NCI-H146 treated with DMSO at 0.1 percent for 48 hours (cell line): ENCODE data around the gene TENM4.
A peak's percentile ranks its signal among the peaks of the same experiment; 100 is the strongest.

Experiments
- DNase-seq: peaks from one replicate; lab custom pipeline; 2025; ENCODE audit not compliant: unreplicated experiment; lab: John Stamatoyannopoulos, UW

Gene TENM4

DNA sequence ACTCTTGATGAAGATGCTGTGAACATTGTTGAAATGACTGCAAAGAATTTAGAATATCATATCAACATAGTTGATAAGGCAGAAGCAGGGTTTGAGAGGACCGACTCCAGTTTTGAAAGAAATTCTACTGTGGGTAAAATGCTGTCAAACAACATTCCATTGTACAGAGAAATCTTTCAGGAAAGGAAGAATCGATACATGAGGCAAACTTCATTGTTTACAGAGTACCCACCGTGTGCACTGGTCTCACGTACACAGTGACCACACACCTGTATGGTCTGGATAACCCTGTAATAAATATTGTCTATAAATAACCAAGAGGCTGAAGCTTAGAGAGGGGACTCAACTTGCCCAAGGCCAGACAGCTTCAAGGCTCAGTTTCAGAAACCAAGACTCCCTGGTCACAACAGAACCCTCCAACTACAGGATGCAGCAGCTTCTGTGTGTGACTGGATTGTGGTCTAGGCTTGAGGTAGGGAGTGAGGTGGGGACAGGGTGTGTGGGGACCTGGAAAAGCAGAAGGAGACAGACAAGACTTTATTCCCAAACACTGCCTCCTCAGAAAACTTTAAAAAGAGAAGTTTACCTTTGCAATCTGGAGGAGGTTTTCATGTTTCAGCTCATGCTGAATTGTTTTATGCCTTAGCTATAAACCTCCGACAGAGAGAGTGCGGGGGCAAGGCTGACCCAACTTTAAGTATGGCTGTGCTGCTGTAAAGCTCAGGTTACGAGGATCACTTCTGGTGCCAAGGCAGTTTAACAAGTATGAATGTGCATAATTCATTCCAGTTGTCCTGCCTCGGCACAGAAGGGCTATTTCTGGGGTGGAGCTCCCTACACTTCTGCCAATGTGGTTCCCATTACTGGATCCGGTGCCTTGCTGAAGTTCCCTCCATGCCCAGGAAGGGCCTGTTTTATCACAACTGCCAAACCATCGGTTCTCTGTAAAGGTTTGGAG, 493.6 kb downstream of the TENM4 start:
- DNase-seq = no peak

DNA sequence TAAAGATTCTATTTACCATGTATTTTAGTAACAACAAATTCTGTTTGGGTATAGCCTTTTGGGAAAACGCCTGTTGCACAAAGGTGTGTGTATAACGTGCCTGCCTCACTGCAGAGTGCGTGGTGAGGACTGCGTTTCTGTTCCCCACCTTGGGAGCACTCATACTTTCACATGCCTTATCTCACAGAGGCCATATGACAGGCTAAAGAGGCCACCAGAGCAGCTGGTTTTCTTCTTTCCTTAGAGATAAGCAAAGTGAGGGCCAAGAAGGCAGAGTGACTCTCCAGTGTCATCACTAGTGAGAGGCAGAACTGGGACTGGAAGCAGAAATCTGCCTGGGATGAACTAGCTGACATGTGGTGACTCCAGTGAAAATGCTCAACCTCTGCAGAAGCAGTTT, 497.0 kb downstream of the TENM4 start:
- DNase-seq = no peak

GRCh38 chr11:78943154-78943553, 497.7 kb downstream of the TENM4 start:
- DNase-seq = no peak

DNA sequence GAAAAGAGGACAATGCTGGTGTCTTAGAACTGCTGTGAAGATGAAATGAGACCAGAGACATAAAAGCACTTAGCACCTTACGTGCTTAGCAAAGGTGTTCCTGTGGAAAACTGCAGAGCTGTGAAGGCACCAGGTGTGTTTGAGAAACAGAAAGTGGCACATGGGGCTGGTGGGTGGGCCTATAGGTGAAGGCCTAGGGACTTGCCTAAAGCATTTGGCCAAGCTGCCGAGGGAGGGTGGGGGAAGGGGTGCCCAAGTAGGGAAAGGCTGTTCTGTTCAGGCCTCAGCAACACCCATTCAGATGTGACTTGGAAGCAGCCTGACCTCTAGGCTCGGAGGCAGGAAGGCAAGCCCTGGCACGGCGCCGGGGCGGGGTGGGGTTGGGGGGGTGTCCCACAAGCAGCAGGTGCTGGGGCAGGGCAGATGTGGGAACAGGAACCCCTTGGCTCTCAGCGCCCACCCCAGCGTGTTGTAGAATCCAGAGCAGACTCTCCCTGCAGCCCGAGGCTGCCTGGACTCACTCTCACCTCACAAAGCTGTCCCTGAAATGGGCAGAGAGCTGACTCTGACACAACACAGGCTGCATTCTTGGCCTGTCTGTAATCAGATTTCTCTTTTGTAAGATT, 499.5 kb downstream of the TENM4 start:
- DNase-seq = peak; percentile 57

GRCh38 chr11:78940500-78941225, 500.2 kb downstream of the TENM4 start:
- peak; percentile 91 for DNase-seq

GRCh38 chr11:78938971-78939370, 501.9 kb downstream of the TENM4 start:
- DNase-seq = no peak

DNA sequence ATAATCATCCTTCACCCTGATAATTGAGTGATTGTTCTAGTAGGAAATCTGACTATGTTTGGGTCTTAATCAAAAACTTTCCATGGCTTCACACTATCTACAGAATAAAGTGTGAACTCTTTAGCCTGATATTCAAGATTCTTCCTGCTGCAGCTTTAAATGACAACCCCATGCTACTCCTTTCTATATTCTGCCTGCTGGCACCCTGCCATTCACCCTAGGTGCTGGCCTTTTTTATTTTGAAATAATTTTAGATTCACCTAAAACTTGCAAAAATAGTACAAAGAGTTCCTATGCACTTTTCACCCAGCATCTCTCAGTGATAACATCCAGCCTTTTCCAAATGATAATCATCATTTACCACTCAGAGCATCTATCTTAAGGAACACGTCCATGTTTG, 502.8 kb downstream of the TENM4 start:
- no peak for DNase-seq

DNA sequence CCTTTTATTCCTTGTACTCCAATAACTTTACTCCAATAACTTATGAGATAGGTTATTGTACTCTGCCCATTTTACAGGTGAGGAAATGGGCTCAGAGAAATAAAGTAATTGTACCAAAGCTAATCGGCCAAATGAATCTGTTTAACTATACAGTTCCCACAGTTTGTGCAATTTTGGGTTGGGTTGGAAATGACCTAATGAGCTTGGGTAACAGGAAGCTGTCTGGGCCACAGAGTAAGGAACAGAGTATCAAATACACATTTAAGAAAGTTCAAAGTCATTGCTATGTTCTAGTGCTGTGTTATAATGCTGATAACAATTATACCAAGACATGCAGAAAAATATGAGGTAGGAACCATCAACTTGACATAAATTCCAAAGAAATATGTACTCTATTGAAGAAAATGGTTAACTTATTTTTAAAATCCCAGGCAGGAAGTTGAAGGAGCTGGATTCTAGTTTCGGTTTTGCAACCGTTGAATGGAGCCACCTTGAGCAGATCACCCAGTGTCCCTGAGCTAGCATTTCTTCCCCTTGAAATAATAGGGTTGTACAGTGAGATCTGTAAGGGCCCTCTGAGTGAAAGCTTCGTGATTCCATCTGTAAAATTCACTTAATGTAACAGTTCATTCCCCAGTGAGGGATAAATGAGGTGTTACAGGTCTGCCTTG, 505.3 kb downstream of the TENM4 start:
- no peak for DNase-seq

GRCh38 chr11:78933350-78933749, 507.5 kb downstream of the TENM4 start:
- no peak for DNase-seq

DNA sequence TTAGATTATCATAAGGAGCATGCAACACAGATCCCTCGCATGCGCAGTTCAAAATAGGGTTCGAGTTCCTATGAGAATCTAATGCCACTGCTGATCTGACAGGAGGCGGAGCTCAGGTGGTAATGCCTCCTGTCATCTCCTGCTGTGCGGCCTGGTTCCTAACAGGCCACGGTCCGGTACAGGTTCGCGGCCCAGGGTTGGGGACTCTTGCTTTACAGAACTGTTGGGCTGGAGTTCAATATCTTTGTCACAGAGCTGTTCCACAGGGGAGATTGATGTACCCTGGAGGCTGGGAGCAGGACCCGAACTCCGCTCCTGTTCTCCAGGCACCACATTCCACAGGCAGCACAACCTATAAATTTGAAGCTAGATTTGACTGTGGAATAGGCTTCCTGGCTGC, 508.1 kb downstream of the TENM4 start:
- no peak for DNase-seq

- no peak for DNase-seq
These were observed 508.9 kb downstream of the TENM4 start for GRCh38 chr11:78931891-78932290.

DNA sequence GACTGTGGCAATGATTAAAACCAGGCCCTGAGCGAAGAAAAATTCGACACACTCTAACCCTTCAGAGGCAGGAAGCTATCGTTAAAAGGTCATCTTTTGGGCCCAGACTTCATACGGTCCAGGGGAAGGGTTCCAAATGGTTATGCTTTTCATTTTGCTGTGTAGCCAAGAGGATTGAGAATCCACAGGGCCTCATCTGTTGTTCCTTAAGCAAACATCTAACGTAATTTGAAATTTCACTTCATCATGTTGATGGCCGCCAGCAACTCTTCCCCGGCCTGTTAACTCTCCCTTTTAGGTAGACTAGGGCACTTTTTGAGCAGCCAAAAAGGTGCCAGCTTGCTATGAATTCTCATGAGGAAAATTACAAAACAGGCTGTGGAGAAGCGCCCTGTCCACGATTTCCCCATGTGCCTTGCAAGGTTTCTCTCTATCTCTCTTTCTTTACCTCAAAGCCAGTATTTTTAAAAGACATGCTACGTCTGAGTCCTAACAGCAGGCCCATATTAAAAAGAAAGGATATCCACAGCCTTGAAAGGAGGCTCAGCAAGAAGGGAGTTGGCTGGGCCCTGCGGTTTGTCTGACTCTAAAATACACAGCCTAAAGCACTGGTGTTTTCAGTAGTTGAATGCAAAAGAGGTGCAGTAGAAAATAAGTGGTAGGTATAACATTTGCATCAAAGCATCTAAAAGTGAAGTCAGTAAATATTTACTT, 509.9 kb downstream of the TENM4 start:
- no peak for DNase-seq

- DNase-seq = no peak
These were observed 511.0 kb downstream of the TENM4 start for GRCh38 chr11:78929906-78930220.

DNA sequence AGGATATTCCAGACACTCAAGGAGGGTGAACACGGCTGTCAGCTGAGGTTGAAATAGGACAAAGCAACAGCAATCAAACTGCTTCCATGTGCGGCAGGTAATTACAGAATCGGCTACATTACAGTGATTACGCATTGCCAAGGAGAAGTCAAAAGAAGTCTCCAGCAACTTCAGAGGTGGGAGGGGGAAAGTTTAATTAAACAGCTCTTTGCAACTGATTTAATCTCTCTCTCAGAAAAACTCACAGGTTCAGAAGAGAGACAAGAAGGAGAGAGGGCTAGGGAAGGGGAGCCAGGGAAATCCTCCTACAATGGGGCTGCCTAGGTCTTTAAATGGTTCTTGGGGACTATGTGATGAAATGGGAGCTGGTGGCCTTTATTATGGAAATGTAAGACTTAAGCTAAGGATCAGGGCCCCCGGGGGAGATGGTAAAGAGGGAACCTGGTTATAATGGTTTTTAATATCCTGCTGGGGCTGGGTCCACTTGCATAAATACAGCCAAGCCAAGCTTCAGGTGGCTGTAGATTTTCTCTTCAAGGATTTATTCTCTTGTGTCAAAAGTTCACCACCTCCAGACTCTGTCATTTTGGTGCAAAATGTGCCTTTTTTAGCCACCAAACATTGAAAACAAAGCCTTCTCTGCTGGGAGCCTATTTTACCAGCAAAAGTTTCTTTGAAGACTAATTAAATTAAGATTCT, 511.5 kb downstream of the TENM4 start:
- DNase-seq = peak; percentile 22

DNA sequence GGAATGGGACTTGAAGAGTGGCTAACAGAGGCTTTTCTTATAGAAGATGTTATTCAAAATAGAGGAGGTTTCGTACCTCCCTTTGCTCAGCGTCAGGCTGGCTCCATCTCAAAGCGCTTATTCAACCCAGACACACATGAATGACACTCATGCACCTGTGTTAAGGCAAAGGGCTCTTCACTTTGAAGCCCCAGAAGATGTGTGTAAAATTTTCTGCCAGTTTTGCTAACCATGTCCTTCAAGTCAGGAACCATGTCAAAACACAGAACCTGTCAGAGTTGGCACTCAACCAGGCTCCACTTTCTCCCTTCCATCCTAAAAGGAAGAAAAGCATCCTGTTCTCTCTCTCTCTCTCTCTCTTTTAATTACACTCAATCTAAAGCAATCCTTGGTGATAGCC, 513.3 kb downstream of the TENM4 start:
- no peak for DNase-seq

DNA sequence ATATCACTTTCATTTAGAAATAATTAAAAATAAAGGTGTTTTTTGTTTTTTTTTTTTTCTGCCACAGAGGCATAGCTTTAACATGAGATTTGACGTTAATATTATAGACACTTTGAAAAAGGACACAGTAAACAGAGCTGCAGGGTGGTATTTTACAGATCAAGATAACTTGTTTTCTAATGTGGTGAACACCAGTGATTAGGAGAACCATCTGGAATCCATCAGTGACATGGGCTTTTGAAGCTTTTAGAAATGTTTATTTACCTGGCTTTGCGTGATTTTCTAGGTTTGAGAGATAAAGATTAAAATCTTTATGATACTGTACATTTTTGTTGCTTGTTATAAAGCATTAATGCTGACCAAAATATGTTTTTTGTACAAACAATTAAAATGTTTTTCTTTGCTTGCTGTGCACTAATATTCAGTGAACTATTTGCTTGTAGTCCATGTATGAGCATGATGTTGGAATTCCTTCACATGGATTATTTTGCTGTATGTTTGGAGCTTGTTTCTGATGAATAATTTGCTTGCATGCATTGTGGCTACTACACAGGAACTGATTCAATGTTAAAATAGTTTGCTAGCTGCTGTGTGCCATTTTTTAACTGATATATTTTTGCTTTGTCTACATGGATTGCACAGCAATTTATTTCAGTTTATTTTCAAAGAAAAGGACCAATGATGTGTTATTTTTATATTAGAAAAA, 514.0 kb downstream of the TENM4 start:
- DNase-seq = no peak

DNA sequence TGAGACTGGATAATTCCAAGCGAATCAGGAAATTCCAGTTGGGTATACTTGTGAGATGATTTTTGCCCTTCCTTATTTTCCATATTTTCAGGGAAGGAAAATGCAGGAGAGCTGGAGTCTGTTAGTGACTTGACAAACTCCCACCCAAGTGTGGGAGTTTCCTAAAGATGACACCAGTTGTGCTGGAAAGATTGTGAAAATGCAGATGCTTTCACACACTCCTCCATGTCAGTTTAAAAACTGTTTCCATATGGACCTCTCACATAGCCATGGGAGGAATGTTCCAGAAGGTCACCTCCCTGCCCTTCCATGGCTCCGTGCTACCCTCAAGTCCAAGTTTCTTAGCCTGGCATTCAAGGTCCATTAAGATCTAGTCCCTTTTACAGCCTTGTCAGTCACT, 515.4 kb downstream of the TENM4 start:
- DNase-seq = no peak

DNA sequence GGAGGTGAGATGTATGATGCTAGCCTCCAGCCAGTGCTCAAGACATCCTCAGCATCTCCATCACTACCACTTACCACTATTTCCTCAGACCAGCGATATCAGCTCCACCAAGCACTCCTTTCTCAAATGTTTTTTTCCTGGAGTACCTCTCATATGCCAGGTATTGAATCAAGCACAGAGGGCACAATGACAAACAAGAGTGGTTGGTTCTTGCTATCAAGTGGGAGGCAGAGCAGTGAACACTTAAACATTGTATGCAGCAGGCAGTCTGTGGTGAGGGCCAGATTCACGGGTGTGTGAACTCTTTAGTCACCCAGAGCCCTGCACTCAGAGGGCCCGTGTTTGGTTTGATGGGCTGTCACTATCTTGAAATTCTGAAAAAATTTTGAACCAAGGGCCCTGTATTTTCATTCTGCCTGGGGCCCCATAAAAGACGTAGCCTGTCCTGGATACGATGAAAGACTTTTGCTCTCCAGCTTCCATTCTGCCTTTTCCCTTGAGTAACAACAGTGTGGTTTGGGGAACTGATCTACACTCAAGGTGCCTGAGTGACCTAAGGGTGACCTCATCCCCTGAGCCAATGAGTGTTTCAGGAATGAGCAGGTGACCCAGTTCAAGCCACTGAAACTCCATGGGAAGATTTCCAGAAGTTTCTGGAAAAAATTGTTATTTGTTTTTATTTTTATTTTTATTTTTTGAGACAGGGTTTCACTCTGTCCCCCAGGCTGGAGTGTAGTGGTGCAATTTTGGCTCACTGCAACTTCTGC, 517.8 kb downstream of the TENM4 start:
- DNase-seq = no peak

DNA sequence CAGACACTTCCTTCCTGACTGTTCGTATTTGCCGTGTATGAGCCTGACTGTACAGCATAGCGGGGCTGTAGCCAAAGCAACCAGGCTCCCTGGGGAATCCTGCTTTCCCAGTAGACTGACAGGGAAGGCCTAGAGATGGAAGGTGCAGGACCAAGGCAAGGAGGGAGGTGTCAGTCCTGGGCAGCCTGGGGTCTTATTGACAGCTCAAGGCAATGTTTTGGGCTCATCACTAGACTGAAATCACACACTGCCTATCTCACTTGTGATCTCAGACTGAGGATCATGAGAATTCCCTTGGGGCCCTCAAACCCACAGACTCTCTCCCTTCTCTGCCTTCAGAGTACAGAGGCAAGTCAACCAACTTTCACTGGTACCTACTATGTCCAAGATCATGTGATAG, 519.3 kb downstream of the TENM4 start:
- DNase-seq = no peak
